ENCODE measurements around the gene SLC26A1. TPM values are rescaled to one million over a fixed set of nuclear protein-coding genes. Genes with fewer than 3 reads are reported as not detected.

The SLC26A1 gene
- total and polyA plus RNA-seq, 9 donors: 0.58 to 5.3 (median 3.2) TPM

GRCh38 chr4:1036976-1037810 lies 44.0 kb upstream of the SLC26A1 start:
- no peak for DNase-seq
- Histone ChIP-seq H3K36me3 (ENCODE audit: control insufficient read depth, insufficient read depth, low read length) (no peaks in the 10 kb centered on the region), H3K27ac (ENCODE audit: low read length) (peak overlapping the region; percentile 20), H3K4me1 (ENCODE audit: control insufficient read depth, insufficient read depth, low read length) (peaks cover 97% of the 10 kb centered on the region), H3K27me3 (ENCODE audit: control insufficient read depth, insufficient read depth, low read length) (peaks cover 8% of the 10 kb centered on the region), H3K4me3 (ENCODE audit: low read length) (no peak overlapping the region), H3K9me3 (replicated peaks; ENCODE audit: control insufficient read depth, low read depth, low read length) (no peaks in the 10 kb centered on the region)
- 42% methylated on average over 16 of the region's 26 CpGs for WGBS (ENCODE audit: insufficient coverage)

- Histone ChIP-seq H3K4me3 (ENCODE audit: low read length) (no peak overlapping the region), H3K4me1 (ENCODE audit: control insufficient read depth, insufficient read depth, low read length) (peaks cover 97% of the 10 kb centered on the region), H3K36me3 (ENCODE audit: control insufficient read depth, insufficient read depth, low read length) (no peaks in the 10 kb centered on the region), H3K9me3 (replicated peaks; ENCODE audit: control insufficient read depth, low read depth, low read length) (no peaks in the 10 kb centered on the region), H3K27ac (ENCODE audit: low read length) (no peak overlapping the region), H3K27me3 (ENCODE audit: control insufficient read depth, insufficient read depth, low read length) (peaks cover 14% of the 10 kb centered on the region)
- 86% methylated on average over 14 of the region's 15 CpGs for WGBS (ENCODE audit: insufficient coverage)
- DNase-seq: no peak
Measured at GRCh38 chr4:1036095-1036494, 42.9 kb upstream of the SLC26A1 start.

GRCh38 chr4:1035510-1035909 lies 42.3 kb upstream of the SLC26A1 start:
- peaks cover 97% of the 10 kb centered on the region for H3K4me1 ChIP-seq (ENCODE audit: control insufficient read depth, insufficient read depth, low read length)
- DNase-seq: peak; percentile 76
- no peaks in the 10 kb centered on the region for H3K9me3 ChIP-seq (replicated peaks; ENCODE audit: control insufficient read depth, low read depth, low read length)
- 43% methylated on average over 25 of the region's 26 CpGs for WGBS (ENCODE audit: insufficient coverage)
- H3K4me3 ChIP-seq (ENCODE audit: low read length): no peak overlapping the region
- H3K27ac ChIP-seq (ENCODE audit: low read length): no peak overlapping the region
- peaks cover 14% of the 10 kb centered on the region for H3K27me3 ChIP-seq (ENCODE audit: control insufficient read depth, insufficient read depth, low read length)
- no peaks in the 10 kb centered on the region for H3K36me3 ChIP-seq (ENCODE audit: control insufficient read depth, insufficient read depth, low read length)

- DNase-seq: peak; percentile 88
- Histone ChIP-seq H3K9me3 (replicated peaks; ENCODE audit: control insufficient read depth, low read depth, low read length) (no peaks in the 10 kb centered on the region), H3K36me3 (ENCODE audit: control insufficient read depth, insufficient read depth, low read length) (no peaks in the 10 kb centered on the region), H3K4me3 (ENCODE audit: low read length) (no peak overlapping the region), H3K27me3 (ENCODE audit: control insufficient read depth, insufficient read depth, low read length) (peaks cover 14% of the 10 kb centered on the region), H3K4me1 (ENCODE audit: control insufficient read depth, insufficient read depth, low read length) (peaks cover 97% of the 10 kb centered on the region), H3K27ac (ENCODE audit: low read length) (peak overlapping the region; percentile 69)
- 27% methylated on average over 30 of the region's 35 CpGs for WGBS (ENCODE audit: insufficient coverage)
Measured at GRCh38 chr4:1033840-1034551, 40.8 kb upstream of the SLC26A1 start.

DNA sequence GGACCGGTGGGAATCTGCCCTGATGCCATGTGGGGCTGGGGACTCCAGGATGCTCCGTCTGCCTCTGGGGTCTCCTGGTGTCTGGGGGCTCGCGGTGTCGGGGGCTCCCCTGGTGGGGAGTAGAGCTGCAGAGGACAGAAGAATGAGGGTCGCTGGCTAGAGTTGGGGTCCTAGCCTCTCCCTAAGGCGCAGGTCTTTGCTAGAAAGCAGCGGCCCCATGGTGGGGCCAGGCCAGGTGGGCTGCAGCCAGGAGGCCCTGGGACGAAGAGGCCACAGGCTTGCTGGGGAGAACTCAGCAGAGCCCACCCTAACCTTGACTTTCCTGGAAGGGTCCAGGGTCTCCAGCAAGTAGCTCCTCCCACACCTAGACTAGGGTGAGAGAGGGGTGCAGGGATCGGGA lies 39.7 kb upstream of the SLC26A1 start:
- Histone ChIP-seq H3K36me3 (ENCODE audit: control insufficient read depth, insufficient read depth, low read length) (no peaks in the 10 kb centered on the region), H3K27ac (ENCODE audit: low read length) (no peak overlapping the region), H3K27me3 (ENCODE audit: control insufficient read depth, insufficient read depth, low read length) (peaks cover 18% of the 10 kb centered on the region), H3K4me1 (ENCODE audit: control insufficient read depth, insufficient read depth, low read length) (peaks cover 97% of the 10 kb centered on the region), H3K9me3 (replicated peaks; ENCODE audit: control insufficient read depth, low read depth, low read length) (no peaks in the 10 kb centered on the region), H3K4me3 (ENCODE audit: low read length) (no peak overlapping the region)
- no peak for DNase-seq
- WGBS (ENCODE audit: insufficient coverage): 83% methylated on average over 8 of the region's 10 CpGs

DNA sequence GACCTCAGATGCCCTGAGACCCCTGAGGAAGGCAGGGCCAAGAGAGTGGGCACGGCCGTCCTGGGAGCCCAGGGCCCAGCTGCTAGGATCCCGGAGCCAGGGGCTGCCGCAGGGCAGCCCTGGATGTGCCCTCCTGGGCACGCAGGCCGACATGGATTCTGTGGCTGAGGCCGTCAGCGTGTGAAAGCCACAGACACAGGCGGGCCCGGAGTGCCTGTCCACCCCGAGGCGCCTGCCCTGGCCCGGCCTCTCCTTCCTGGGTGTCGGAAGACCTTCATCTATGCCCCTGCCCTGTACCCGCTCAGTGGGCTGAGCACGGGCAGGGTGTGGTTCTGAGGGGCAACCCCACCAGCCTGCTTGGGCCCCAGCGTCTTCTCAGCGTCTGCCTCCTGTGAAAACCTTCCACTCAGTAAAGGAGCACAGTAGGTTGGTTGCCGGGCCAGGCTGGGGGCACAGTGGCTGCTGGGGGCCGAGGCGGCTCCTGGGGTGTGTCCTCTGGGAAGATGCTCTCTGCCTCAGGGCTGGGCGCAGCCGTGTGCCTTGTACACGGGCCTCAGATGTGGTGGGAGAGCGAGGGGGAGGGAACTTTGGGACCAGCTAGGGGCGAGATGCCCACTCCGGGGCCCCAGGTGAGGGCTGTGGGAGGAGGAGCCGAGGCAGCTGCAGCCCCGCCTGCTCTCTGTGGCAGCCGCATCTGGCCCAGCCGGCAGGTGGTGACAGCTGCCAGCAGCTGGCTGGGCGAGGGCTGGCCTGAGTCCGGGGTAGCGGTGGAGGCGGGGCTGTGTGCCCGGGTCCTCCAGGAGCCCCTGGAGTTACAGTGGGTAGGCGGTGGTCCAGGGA lies 39.0 kb upstream of the SLC26A1 start:
- H3K4me3 ChIP-seq (ENCODE audit: low read length): no peak overlapping the region
- peaks cover 18% of the 10 kb centered on the region for H3K27me3 ChIP-seq (ENCODE audit: control insufficient read depth, insufficient read depth, low read length)
- no peaks in the 10 kb centered on the region for H3K36me3 ChIP-seq (ENCODE audit: control insufficient read depth, insufficient read depth, low read length)
- DNase-seq: peak; percentile 58
- no peaks in the 10 kb centered on the region for H3K9me3 ChIP-seq (replicated peaks; ENCODE audit: control insufficient read depth, low read depth, low read length)
- 61% methylated on average over 35 of the region's 37 CpGs for whole genome bisulfite sequencing (ENCODE audit: insufficient coverage)
- H3K27ac ChIP-seq (ENCODE audit: low read length): no peak overlapping the region
- peaks cover 97% of the 10 kb centered on the region for H3K4me1 ChIP-seq (ENCODE audit: control insufficient read depth, insufficient read depth, low read length)

DNA sequence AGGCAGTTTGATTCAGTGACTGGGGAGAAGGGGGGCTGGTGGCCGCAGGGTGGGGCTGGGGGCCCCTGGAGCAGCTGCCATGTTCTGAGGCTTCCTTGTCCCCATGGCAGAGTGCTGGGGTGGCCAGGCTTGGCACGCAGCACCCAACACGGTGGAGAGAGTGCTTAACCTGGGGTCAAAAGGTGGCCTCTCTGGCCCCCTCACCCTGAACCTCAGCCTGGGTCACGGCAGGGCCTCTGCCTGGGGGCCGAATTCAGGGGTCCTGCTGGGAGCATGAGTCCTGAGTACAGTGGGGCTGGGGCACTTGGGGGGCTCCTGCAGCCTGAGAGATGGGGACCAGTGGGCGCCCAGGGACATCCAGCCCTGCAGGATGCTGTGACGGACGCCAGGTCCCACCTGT lies 38.1 kb upstream of the SLC26A1 start:
- WGBS (ENCODE audit: insufficient coverage): 83% methylated on average over 8 of the region's 8 CpGs
- Histone ChIP-seq H3K9me3 (replicated peaks; ENCODE audit: control insufficient read depth, low read depth, low read length) (no peaks in the 10 kb centered on the region), H3K4me3 (ENCODE audit: low read length) (no peak overlapping the region), H3K27me3 (ENCODE audit: control insufficient read depth, insufficient read depth, low read length) (peaks cover 18% of the 10 kb centered on the region), H3K36me3 (ENCODE audit: control insufficient read depth, insufficient read depth, low read length) (peaks cover 3% of the 10 kb centered on the region), H3K4me1 (ENCODE audit: control insufficient read depth, insufficient read depth, low read length) (peaks cover 97% of the 10 kb centered on the region), H3K27ac (ENCODE audit: low read length) (no peak overlapping the region)
- no peak for DNase-seq

GRCh38 chr4:1030559-1030958 lies 37.4 kb upstream of the SLC26A1 start:
- H3K27ac ChIP-seq (ENCODE audit: low read length): peak overlapping the region; percentile 67
- no peaks in the 10 kb centered on the region for H3K9me3 ChIP-seq (replicated peaks; ENCODE audit: control insufficient read depth, low read depth, low read length)
- no peak overlapping the region for H3K4me3 ChIP-seq (ENCODE audit: low read length)
- WGBS (ENCODE audit: insufficient coverage): 70% methylated on average over 15 of the region's 16 CpGs
- DNase-seq: no peak
- H3K36me3 ChIP-seq (ENCODE audit: control insufficient read depth, insufficient read depth, low read length): peaks cover 10% of the 10 kb centered on the region
- H3K27me3 ChIP-seq (ENCODE audit: control insufficient read depth, insufficient read depth, low read length): peaks cover 18% of the 10 kb centered on the region
- peaks cover 97% of the 10 kb centered on the region for H3K4me1 ChIP-seq (ENCODE audit: control insufficient read depth, insufficient read depth, low read length)

- Histone ChIP-seq H3K4me3 (ENCODE audit: low read length) (no peak overlapping the region), H3K9me3 (replicated peaks; ENCODE audit: control insufficient read depth, low read depth, low read length) (no peaks in the 10 kb centered on the region), H3K27me3 (ENCODE audit: control insufficient read depth, insufficient read depth, low read length) (peaks cover 18% of the 10 kb centered on the region), H3K4me1 (ENCODE audit: control insufficient read depth, insufficient read depth, low read length) (peaks cover 96% of the 10 kb centered on the region), H3K36me3 (ENCODE audit: control insufficient read depth, insufficient read depth, low read length) (peaks cover 16% of the 10 kb centered on the region), H3K27ac (ENCODE audit: low read length) (peak overlapping the region; percentile 67)
- no peak for DNase-seq
- 47% methylated on average over 8 of the region's 12 CpGs for WGBS (ENCODE audit: insufficient coverage)
Measured at GRCh38 chr4:1030031-1030430, 36.8 kb upstream of the SLC26A1 start.

- Histone ChIP-seq H3K27ac (ENCODE audit: low read length) (peak overlapping the region; percentile 67), H3K4me3 (ENCODE audit: low read length) (no peak overlapping the region), H3K27me3 (ENCODE audit: control insufficient read depth, insufficient read depth, low read length) (peaks cover 18% of the 10 kb centered on the region), H3K9me3 (replicated peaks; ENCODE audit: control insufficient read depth, low read depth, low read length) (no peaks in the 10 kb centered on the region), H3K4me1 (ENCODE audit: control insufficient read depth, insufficient read depth, low read length) (peaks cover 91% of the 10 kb centered on the region), H3K36me3 (ENCODE audit: control insufficient read depth, insufficient read depth, low read length) (peaks cover 20% of the 10 kb centered on the region)
- no peak for DNase-seq
- WGBS (ENCODE audit: insufficient coverage): 64% methylated on average over 13 of the region's 17 CpGs
Measured at GRCh38 chr4:1029529-1029928, 36.3 kb upstream of the SLC26A1 start.

Measured in muscle of leg (tissue), 11 donors.